ENCODE data around the gene GASK1B. TPM values are rescaled to one million over a fixed set of nuclear protein-coding genes. Genes with fewer than 3 reads are reported as not detected.

The GASK1B gene
- total and polyA plus RNA-seq, 11 donors, result 10.0 to 108 (median 66.1) TPM

DNA sequence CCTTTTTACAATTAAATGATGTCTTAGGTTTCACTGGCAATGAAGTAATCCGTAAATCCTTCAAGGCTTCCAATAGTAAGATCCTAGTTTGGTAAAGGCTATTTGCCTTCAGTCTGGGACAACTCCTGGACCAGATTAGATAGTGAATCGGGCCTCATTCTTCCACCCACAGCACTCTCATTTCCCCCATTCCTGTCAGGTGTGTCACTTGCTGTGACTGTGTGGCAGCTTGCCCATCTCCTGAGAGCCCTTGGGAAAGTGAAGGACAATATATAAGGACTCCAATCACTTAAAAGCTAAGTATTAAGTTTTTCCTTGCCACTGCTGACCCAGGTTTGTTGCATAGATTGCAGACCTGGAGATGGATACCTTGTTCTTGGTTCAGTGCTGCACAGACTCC is 3.3 kb upstream of the GASK1B start:
- DNase-seq, result no peak
- peak overlapping the region in 3 of 12 donors; percentile 3 to 10 (median 4) for H3K27ac ChIP-seq
- no peak for ATAC-seq
- H3K36me3 ChIP-seq, result peaks cover 0 to 24% (median 4%) of the 10 kb centered on the region in 9 donors
- no peaks in the 10 kb centered on the region for H3K27me3 ChIP-seq
- intact Hi-C loops (cut with DNase I), result loop anchor here in 1 of 10 donors (5.0 kb wide), 1 partner anchor 76 kb away; no protein-coding TSS in a partner anchor
- no peak overlapping the region for H3K4me3 ChIP-seq
- H3K9me3 ChIP-seq, result no peaks in the 10 kb centered on the region
- 32 to 46% (median 42%) methylated on average over 2 of the region's 2 CpGs for WGBS, 4 donors
- TF ChIP-seq, protein P1, sequence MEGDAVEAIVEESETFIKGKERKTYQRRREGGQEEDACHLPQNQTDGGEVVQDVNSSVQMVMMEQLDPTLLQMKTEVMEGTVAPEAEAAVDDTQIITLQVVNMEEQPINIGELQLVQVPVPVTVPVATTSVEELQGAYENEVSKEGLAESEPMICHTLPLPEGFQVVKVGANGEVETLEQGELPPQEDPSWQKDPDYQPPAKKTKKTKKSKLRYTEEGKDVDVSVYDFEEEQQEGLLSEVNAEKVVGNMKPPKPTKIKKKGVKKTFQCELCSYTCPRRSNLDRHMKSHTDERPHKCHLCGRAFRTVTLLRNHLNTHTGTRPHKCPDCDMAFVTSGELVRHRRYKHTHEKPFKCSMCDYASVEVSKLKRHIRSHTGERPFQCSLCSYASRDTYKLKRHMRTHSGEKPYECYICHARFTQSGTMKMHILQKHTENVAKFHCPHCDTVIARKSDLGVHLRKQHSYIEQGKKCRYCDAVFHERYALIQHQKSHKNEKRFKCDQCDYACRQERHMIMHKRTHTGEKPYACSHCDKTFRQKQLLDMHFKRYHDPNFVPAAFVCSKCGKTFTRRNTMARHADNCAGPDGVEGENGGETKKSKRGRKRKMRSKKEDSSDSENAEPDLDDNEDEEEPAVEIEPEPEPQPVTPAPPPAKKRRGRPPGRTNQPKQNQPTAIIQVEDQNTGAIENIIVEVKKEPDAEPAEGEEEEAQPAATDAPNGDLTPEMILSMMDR (IDR thresholded peaks at IDR 0.05), result no peak
- no peak for TF ChIP-seq POLR2A (IDR thresholded peaks at IDR 0.05)
- peaks cover 0 to 63% (median 39%) of the 10 kb centered on the region in 12 donors for H3K4me1 ChIP-seq

DNA sequence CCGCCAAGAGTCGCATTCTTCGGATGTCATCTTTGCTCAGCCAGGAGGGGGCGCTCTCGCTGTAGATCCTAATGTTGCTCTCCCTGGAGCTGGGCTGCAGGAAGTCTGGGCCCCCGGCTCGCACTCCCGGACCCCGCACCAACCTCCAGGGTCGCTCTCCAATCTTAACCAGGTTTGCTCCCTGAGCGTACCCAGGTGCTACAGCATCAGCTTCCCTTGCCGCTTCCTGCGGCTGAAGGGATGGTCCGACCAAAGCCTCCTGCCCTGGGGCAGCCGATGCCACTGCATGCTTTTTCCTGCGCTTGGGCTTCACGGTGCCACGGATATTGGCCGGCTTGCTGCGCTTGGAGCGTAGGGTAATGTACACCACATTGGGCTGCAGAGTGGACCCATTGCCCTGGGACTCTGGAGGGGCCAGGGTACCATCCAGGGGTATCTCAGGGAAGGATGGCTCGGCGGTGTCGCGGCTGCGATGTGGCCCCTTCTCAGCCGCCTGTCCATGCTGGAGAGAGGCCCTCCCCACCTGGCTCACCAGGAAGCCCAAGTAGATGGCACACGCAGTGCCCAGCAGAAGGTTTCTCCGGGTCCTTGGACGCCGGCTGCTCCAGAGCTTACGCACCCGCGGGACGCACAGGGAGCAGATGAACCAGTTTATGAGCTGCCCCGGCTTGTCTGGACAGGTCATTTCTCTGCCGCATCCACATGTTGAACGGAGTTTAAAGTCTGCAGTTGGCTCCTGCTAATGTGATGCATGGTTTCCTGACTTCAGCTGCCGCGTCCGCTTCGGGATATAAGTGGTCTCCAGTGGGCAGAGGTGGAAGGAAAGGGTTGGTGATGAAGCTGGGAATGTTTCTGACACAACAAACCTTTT is 1.9 kb downstream of the GASK1B start:
- Histone ChIP-seq H3K27me3 (no peaks in the 10 kb centered on the region), H3K4me1 (peaks cover 0 to 67% (median 41%) of the 10 kb centered on the region in 12 donors), H3K9me3 (no peaks in the 10 kb centered on the region), H3K27ac (peak overlapping the region; percentile 82 to 93 (median 88)), H3K36me3 (peaks cover 0 to 4% (median 0%) of the 10 kb centered on the region in 9 donors), H3K4me3 (peak overlapping the region; percentile 30 to 73 (median 67))
- DNase-seq (peak; percentile 81 to 91 (median 85)), ATAC-seq (peak; percentile 52 to 76 (median 72))
- intact Hi-C loops (cut with DNase I), result loop anchor here in 7 of 10 donors (1.0 to 5.0 kb wide), 9 partner anchors 34 to 501 kb away; partner anchors contain the start of genes C4orf46 (in 1 of the 7), ETFDH (in 1 of the 7) and TMEM144 (in 1 of the 7)
- TF ChIP-seq, protein P1 (IDR thresholded peaks at IDR 0.05), result peak; percentile 71 to 87 (median 78)
- TF ChIP-seq POLR2A (IDR thresholded peaks at IDR 0.05), result no peak
- 12 to 25% (median 18%) methylated on average over 25 to 42 of the region's 42 CpGs for WGBS, 4 donors

DNA sequence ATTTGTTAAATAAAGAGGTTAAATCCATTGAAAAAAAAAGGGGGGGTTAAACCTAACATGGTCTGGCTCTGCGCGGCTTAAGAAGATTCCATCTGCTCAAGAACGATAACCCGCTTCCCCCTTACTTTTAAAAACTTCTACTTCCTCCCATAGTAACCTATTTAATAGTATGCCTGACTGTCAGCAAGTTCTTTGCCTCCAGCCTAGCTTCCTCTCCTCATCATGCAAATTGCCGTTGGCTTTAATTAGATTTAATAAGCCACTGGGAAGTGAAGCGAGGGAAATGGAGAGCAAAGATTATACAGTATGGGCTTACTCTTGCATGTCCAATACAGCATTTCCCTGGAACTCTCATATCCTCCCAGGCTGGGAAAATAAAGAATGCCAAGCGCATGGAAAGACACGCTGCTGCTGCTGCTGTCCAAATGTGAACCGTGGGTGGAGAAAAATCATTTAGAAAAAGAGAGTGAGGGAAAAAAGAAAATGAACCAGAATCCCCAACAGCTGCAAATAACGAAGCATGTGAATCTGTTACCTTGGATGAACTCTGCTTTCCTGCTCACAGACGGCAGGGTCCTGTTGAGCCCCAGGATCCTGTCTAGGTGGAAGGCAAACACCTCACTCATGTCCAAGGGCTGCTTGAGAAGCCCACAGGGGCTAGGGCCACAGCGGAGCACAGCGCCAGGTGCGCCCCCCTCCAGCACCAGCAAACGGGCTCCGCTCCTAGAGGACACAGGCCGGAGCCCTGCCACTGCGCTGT is 2.7 kb downstream of the GASK1B start:
- 7 to 9% (median 8%) methylated on average over 17 to 18 of the region's 18 CpGs for WGBS, 4 donors
- intact Hi-C loops (cut with DNase I), result loop anchor here in 6 of 10 donors (1.0 to 5.0 kb wide), 9 partner anchors 33 to 502 kb away; partner anchors contain the start of genes C4orf46 (in 1 of the 6), ETFDH (in 1 of the 6) and TMEM144 (in 1 of the 6)
- TF ChIP-seq, protein P1 (IDR thresholded peaks at IDR 0.05), result no peak
- no peak for TF ChIP-seq POLR2A (IDR thresholded peaks at IDR 0.05)
- peak overlapping the region; percentile 82 to 93 (median 88) for H3K27ac ChIP-seq
- H3K27me3 ChIP-seq, result no peaks in the 10 kb centered on the region
- H3K36me3 ChIP-seq, result peaks cover 0 to 4% (median 0%) of the 10 kb centered on the region in 9 donors
- ATAC-seq (peak in 3 of 4 donors; percentile 1 to 47 (median 25)), DNase-seq (peak in 2 of 5 donors; percentile 38 to 39)
- peaks cover 3 to 68% (median 44%) of the 10 kb centered on the region in 12 donors for H3K4me1 ChIP-seq
- H3K9me3 ChIP-seq, result no peaks in the 10 kb centered on the region
- H3K4me3 ChIP-seq, result peak overlapping the region; percentile 30 to 73 (median 67)

Data from heart left ventricle (tissue), 16 donors.